ENCODE data around the gene COPG2.

DNA sequence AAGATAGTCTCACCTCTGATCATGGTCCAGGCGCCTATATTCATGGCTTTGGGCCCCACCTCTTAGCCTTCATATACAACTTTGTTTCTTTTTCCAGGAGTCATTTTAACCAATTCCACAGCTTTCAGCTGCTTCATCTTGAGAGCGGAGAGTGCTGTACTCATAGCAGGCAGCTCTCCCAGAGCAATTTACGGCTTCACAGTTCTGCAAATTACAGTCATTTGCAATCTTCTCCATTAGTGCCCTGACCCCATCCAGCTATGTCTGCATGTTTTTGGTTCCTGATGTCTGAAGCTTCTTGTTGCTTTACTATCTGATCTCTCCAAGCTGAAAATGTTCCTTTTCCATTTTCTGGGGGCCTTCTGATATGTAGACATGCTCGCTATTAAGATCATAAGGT lies 194.7 kb downstream of the COPG2 start:
- TF ChIP-seq EZH2 (IDR thresholded peaks at IDR 0.05; ENCODE audit: borderline replicate concordance, insufficient read depth, low read depth, low read length, poor library complexity, severe bottlenecking): no peak
- TF ChIP-seq, protein P1, sequence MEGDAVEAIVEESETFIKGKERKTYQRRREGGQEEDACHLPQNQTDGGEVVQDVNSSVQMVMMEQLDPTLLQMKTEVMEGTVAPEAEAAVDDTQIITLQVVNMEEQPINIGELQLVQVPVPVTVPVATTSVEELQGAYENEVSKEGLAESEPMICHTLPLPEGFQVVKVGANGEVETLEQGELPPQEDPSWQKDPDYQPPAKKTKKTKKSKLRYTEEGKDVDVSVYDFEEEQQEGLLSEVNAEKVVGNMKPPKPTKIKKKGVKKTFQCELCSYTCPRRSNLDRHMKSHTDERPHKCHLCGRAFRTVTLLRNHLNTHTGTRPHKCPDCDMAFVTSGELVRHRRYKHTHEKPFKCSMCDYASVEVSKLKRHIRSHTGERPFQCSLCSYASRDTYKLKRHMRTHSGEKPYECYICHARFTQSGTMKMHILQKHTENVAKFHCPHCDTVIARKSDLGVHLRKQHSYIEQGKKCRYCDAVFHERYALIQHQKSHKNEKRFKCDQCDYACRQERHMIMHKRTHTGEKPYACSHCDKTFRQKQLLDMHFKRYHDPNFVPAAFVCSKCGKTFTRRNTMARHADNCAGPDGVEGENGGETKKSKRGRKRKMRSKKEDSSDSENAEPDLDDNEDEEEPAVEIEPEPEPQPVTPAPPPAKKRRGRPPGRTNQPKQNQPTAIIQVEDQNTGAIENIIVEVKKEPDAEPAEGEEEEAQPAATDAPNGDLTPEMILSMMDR (IDR thresholded peaks at IDR 0.05): no peak

All from B cell (primary cell).